ENCODE results near the gene ARRB2. TPM values are rescaled to one million over a fixed set of nuclear protein-coding genes. Genes with fewer than 3 reads are reported as not detected.

ARRB2 gene
- total RNA-seq, 4 donors from 2014 or later = 4.4 to 24.8 (median 10.1) TPM

DNA sequence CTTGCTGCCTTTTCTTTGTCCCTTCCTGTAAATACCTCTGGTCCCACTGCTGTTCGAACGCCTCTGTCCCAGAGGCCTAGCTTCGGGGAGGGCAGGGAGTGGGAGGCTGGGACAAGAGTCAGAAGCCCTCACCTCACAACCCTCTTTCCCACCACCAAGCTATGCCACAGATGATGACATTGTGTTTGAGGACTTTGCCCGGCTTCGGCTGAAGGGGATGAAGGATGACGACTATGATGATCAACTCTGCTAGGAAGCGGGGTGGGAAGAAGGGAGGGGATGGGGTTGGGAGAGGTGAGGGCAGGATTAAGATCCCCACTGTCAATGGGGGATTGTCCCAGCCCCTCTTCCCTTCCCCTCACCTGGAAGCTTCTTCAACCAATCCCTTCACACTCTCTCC is 10.4 kb downstream of the ARRB2 start:
- 92% methylated on average over 6 of the region's 7 CpGs; no CpG with 5 or more reads in 1 of the 2 donors for WGBS, 2 donors

DNA sequence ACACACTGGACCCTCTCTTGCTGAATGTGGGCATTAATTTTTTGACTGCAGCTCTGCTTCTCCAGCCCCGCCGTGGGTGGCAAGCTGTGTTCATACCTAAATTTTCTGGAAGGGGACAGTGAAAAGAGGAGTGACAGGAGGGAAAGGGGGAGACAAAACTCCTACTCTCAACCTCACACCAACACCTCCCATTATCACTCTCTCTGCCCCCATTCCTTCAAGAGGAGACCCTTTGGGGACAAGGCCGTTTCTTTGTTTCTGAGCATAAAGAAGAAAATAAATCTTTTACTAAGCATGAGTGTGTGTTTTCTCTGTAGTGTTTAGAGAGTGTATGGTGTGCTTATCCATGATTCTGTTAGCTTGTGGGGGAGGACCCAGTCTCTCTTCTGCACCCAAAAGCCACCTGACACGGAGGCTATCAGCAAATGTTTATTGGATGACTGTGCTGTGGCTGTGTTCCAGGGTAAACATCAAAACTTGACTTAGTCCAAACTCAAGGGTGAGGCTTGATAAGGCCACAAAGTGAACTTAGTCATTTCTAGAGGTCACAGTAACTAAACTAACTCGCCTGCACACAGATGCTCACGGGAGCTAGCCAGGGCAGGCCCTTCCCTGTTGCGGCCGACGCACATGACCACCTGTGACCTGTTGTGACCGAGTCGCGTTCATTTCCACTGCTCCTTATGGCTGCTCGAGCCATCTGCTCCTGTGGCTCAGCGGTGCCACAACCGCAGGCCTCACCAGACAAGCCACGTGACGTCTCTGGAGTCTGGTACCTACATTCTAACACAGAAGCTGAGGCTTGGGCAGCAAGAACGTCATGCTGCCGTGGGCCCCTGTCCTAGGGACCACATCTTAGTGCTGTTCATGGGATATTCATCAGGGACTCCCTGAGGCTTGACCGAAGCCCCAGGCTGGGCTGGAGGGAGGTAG is 11.0 kb downstream of the ARRB2 start:
- no peak for DNase-seq
- peaks cover 0 to 8% (median 4%) of the 10 kb centered on the region in 3 donors for H3K4me1 ChIP-seq
- H3K9me3 ChIP-seq = no peaks in the 10 kb centered on the region
- H3K4me3 ChIP-seq = no peak overlapping the region
- intact Hi-C loops (cut with DNase I) = no loop called here
- no peak overlapping the region for H3K27ac ChIP-seq
- WGBS, 2 donors = 49 to 70% methylated on average over 5 to 16 of the region's 20 CpGs
- TF ChIP-seq CTCF (IDR thresholded peaks at IDR 0.05) = no peak
- TF ChIP-seq POLR2A (IDR thresholded peaks at IDR 0.05) = no peak
- no peaks in the 10 kb centered on the region for H3K27me3 ChIP-seq
- peaks cover 0 to 43% (median 7%) of the 10 kb centered on the region in 3 donors for H3K36me3 ChIP-seq

More for the DNA sequence above, 10.4 kb downstream of the ARRB2 start:
- Histone ChIP-seq H3K4me1 (peaks cover 0 to 9% (median 4%) of the 10 kb centered on the region in 3 donors), H3K27me3 (no peaks in the 10 kb centered on the region), H3K27ac (no peak overlapping the region), H3K9me3 (no peaks in the 10 kb centered on the region), H3K4me3 (no peak overlapping the region), H3K36me3 (peaks cover 0 to 49% (median 7%) of the 10 kb centered on the region in 3 donors)
- DNase-seq = no peak
- TF ChIP-seq CTCF (IDR thresholded peaks at IDR 0.05) = no peak
- TF ChIP-seq POLR2A (IDR thresholded peaks at IDR 0.05) = no peak
- intact Hi-C loops (cut with DNase I) = no loop called here

GRCh38 chr17:4722678-4723240 is 12.3 kb downstream of the ARRB2 start:
- Histone ChIP-seq H3K36me3 (peaks cover 0 to 30% (median 5%) of the 10 kb centered on the region in 3 donors), H3K4me3 (no peak overlapping the region), H3K27ac (no peak overlapping the region), H3K9me3 (no peaks in the 10 kb centered on the region), H3K4me1 (peaks cover 0 to 8% (median 4%) of the 10 kb centered on the region in 3 donors), H3K27me3 (no peaks in the 10 kb centered on the region)
- intact Hi-C loops (cut with DNase I) = no loop called here
- no peak for DNase-seq
- 83 to 88% methylated on average over 16 of the region's 16 CpGs for WGBS, 2 donors
- TF ChIP-seq CTCF (IDR thresholded peaks at IDR 0.05) (no peak), POLR2A (IDR thresholded peaks at IDR 0.05) (no peak)

DNA sequence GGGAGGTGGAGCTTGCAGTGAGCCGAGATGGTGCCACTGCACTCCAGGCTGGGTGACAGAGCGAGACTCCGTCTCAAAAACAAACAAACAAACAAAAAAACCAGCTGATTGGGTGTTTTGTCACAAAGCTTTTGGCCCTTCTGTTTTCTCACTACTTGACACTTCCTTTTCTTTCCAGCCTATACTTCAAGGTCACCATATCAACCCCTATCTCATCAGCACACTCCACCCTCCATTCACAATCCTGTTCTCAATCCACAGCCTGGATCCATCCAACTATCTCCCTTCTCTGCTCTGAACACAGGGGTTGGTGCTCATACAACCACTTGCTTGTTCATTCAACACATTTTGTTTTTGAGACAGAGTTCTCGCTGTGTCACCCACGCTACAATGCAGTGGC is 14.2 kb downstream of the ARRB2 start:
- Histone ChIP-seq H3K36me3 (peaks cover 0 to 12% (median 0%) of the 10 kb centered on the region in 3 donors), H3K4me3 (no peak overlapping the region), H3K27me3 (no peaks in the 10 kb centered on the region), H3K27ac (no peak overlapping the region), H3K4me1 (peaks cover 0 to 8% (median 4%) of the 10 kb centered on the region in 3 donors), H3K9me3 (no peaks in the 10 kb centered on the region)
- WGBS, 2 donors = 79 to 83% methylated on average over 5 of the region's 5 CpGs
- no peak for DNase-seq
- intact Hi-C loops (cut with DNase I) = no loop called here
- TF ChIP-seq CTCF (IDR thresholded peaks at IDR 0.05) (no peak), POLR2A (IDR thresholded peaks at IDR 0.05) (no peak)

All from esophagus squamous epithelium (tissue), 5 donors.